HL-60 (cell line): ENCODE data around the gene GPS1.

Experiments used
- DNase-seq, 2 experiments: peaks; one replicate each; pipeline ENCODE4 v3.0.0-alpha.2; 2010 to 2020; ENCODE audit warnings: low read depth in 1 of 2, low spot score in 1 of 2
- H3K27ac ChIP-seq: fragments of 250-450 bp; sonication (Bioruptor Pico); replicated peaks from 2 replicates; pipeline ENCODE4 v1.5.1; 2020; ENCODE audit warnings: mild to moderate bottlenecking, moderate library complexity
- H3K27me3 ChIP-seq: fragments of 250-450 bp; sonication (Bioruptor Pico); 2 replicates; pipeline ENCODE4 v1.5.1; 2021; ENCODE audit warnings: mild to moderate bottlenecking, moderate library complexity; ENCODE audit not compliant: insufficient read depth, poor library complexity, severe bottlenecking
- H3K4me3 ChIP-seq: replicated peaks from 2 replicates; pipeline ENCODE4 v1.5.1; 2011; ENCODE audit warnings: mild to moderate bottlenecking, control low read depth, low read length; ENCODE audit not compliant: insufficient read depth
- CTCF ChIP-seq: IDR thresholded peaks from one replicate; pipeline ENCODE4 v1.5.1; 2011; ENCODE audit warnings: low read length, control low read depth, inconsistent platforms; ENCODE audit not compliant: insufficient read depth
- GABPA ChIP-seq: IDR thresholded peaks from 2 replicates; pipeline ENCODE4 v1.6.1; 2012; ENCODE audit warnings: low read depth
- POLR2AphosphoS5 ChIP-seq: IDR thresholded peaks from 2 replicates; pipeline ENCODE4 v1.6.1; 2012; ENCODE audit warnings: low read depth
- REST ChIP-seq: IDR thresholded peaks from 2 replicates; pipeline ENCODE4 v1.6.1; 2012; ENCODE audit warnings: low read depth; ENCODE audit not compliant: insufficient replicate concordance
- SPI1 ChIP-seq: IDR thresholded peaks from 2 replicates; pipeline ENCODE4 v1.6.1; 2012; ENCODE audit warnings: low read depth, mild to moderate bottlenecking, borderline replicate concordance

The GPS1 gene

GRCh38 chr17:82052638-82053059, 951 bp downstream of the GPS1 start:
- H3K4me3 ChIP-seq: peak overlapping the region; percentile 78
- DNase-seq: no peak
- TF ChIP-seq POLR2AphosphoS5: no peak
- no peak for TF ChIP-seq CTCF
- no peak for TF ChIP-seq SPI1
- H3K27ac ChIP-seq: peak overlapping the region; percentile 55
- no peaks in the 10 kb centered on the region for H3K27me3 ChIP-seq

GRCh38 chr17:82053130-82053529, 1.4 kb downstream of the GPS1 start:
- TF ChIP-seq CTCF (no peak), POLR2AphosphoS5 (no peak), REST (no peak), GABPA (no peak), SPI1 (no peak)
- Histone ChIP-seq H3K27ac (no peak overlapping the region; the same call in 1 of the 2 replicates), H3K4me3 (peak overlapping the region; percentile 78; the same call in 1 of the 2 replicates), H3K27me3 (no peaks in the 10 kb centered on the region)
- no peak for DNase-seq

- no peak for TF ChIP-seq GABPA
- TF ChIP-seq REST: no peak
- TF ChIP-seq SPI1: no peak
- no peak for TF ChIP-seq CTCF
- TF ChIP-seq POLR2AphosphoS5: no peak
- H3K27me3 ChIP-seq: no peaks in the 10 kb centered on the region
- H3K27ac ChIP-seq: no peak overlapping the region
- no peak overlapping the region for H3K4me3 ChIP-seq
- no peak for DNase-seq
Observed at GRCh38 chr17:82053556-82054263, 2.0 kb downstream of the GPS1 start.
